ENCODE results near the gene BAG5. TPM values are rescaled to one million over a fixed set of nuclear protein-coding genes. Genes with fewer than 3 reads are reported as not detected.

Gene BAG5
- total RNA-seq, 1 experiment from 2014 or later = 27.0 TPM

GRCh38 chr14:103547455-103547940, 15.0 kb downstream of the BAG5 start:
- CTCF ChIA-PET = interaction anchor here (0.5 to 3.1 kb wide), 5 partner anchors 26 to 60 kb away, joined by 3 to 38 read pairs (median 4); partner anchors contain the start of gene CKB

More at GRCh38 chr14:103547455-103547940, 15.0 kb downstream of the BAG5 start:
- H3K9me3 ChIP-seq (ENCODE audit: control insufficient read depth in 1 of 2, insufficient read depth in 1 of 2, low read depth in 1 of 2, low read length in 2 of 2) = no peaks in the 10 kb centered on the region
- no peak overlapping the region for H3K4me3 ChIP-seq (replicated peaks in 1 of 2; ENCODE audit: low read depth in 1 of 2, low read length in 2 of 2)
- H3K36me3 ChIP-seq (ENCODE audit: control insufficient read depth in 1 of 2, insufficient read depth in 2 of 2, low read length in 2 of 2) = no peaks in the 10 kb centered on the region
- TF ChIP-seq FOSL1 (IDR thresholded peaks at IDR 0.05; ENCODE audit: low read depth) = no peak
- no peak for TF ChIP-seq SP1 (IDR thresholded peaks at IDR 0.05; ENCODE audit: low read depth)
- TF ChIP-seq JUND (IDR thresholded peaks at IDR 0.05) = no peak
- no peak for TF ChIP-seq ELF1 (IDR thresholded peaks at IDR 0.05; ENCODE audit: borderline replicate concordance, low read depth)
- TF ChIP-seq MAX (IDR thresholded peaks at IDR 0.05) = no peak
- no peak for TF ChIP-seq YY1 (IDR thresholded peaks at IDR 0.05; ENCODE audit: extremely low read depth, insufficient replicate concordance, low read depth, low read length)
- no peak for TF ChIP-seq POLR2AphosphoS5 (IDR thresholded peaks at IDR 0.05; ENCODE audit: low read depth, low read length)
- no peak for TF ChIP-seq ZFX (IDR thresholded peaks at IDR 0.05)
- no peak for TF ChIP-seq RAD21 (IDR thresholded peaks at IDR 0.05; ENCODE audit: low read depth)
- TF ChIP-seq SIN3A (IDR thresholded peaks at IDR 0.05; ENCODE audit: low read depth) = no peak
- no peak for TF ChIP-seq ZNF274 (IDR thresholded peaks at IDR 0.05; ENCODE audit: low read depth, low read length)
- no peak for TF ChIP-seq ATF3 (IDR thresholded peaks at IDR 0.05)
- TF ChIP-seq CEBPB (IDR thresholded peaks at IDR 0.05; ENCODE audit: low read depth) = no peak
- no peak for TF ChIP-seq ZBTB33 (IDR thresholded peaks at IDR 0.05; ENCODE audit: extremely low read depth, insufficient replicate concordance, low read length)
- TF ChIP-seq EGR1 (IDR thresholded peaks at IDR 0.05; ENCODE audit: low read depth) = no peak
- TF ChIP-seq CBX3 (IDR thresholded peaks at IDR 0.05; ENCODE audit: low read depth) = no peak
- TF ChIP-seq EZH2 (IDR thresholded peaks at IDR 0.05) = no peak
- TF ChIP-seq POLR2A (IDR thresholded peaks at IDR 0.05; ENCODE audit: borderline replicate concordance, extremely low read depth, insufficient read depth, insufficient read length) = no peak
- no peak for TF ChIP-seq EZH2phosphoT487 (IDR thresholded peaks at IDR 0.05; ENCODE audit: borderline replicate concordance)
- no peak for TF ChIP-seq TCF7L2 (IDR thresholded peaks at IDR 0.05; ENCODE audit: borderline replicate concordance, extremely low read depth, insufficient read depth, insufficient read length)
- no peak overlapping the region for H2AFZ ChIP-seq (ENCODE audit: low read depth, low read length, poor library complexity, severe bottlenecking)
- no peaks in the 10 kb centered on the region for H3K79me2 ChIP-seq (ENCODE audit: insufficient read depth, low read length)
- H3K4me2 ChIP-seq (ENCODE audit: low read length) = no peak overlapping the region
- H3K9ac ChIP-seq (ENCODE audit: low read length) = no peak overlapping the region
- POLR2A ChIA-PET = interaction anchor here (2.6 kb wide), 1 partner anchor 26 kb away, joined by 12 read pairs; no protein-coding TSS in a partner anchor
- H3K9me2 ChIP-seq (ENCODE audit: insufficient read depth) = no peaks in the 10 kb centered on the region
- no peak for ATAC-seq
- H3K27me3 ChIP-seq (ENCODE audit: insufficient read depth, low read length) = no peaks in the 10 kb centered on the region
- no peak overlapping the region for H3K27ac ChIP-seq (ENCODE audit: low read depth, low read length)
- BruUV-seq (replicated peaks) = no TSS peak
- DNase-seq (ENCODE audit: low read depth, low spot score) = no peak
- intact Hi-C loops (cut with micrococcal nuclease) = no loop called here
- RAD21 ChIA-PET (ENCODE audit: low non-redundant PET in 1 of 2, low total read pairs in 2 of 2, uncharacterized antibody in 2 of 2, unreplicated experiment in 2 of 2) = interaction anchor here (1.5 to 2.0 kb wide), 3 partner anchors 26 to 28 kb away, joined by 5 to 7 read pairs (median 5); no protein-coding TSS in a partner anchor
- H3K4me1 ChIP-seq (ENCODE audit: control insufficient read depth in 1 of 2, insufficient read depth in 2 of 2, low read length in 2 of 2) = peaks cover 18 to 30% of the 10 kb centered on the region in 2 experiments
- H4K20me1 ChIP-seq (ENCODE audit: insufficient read depth) = no peaks in the 10 kb centered on the region
